ENCODE data around the gene KERA.
"Not testable (repeated sequence)": the region's sequence is repeated elsewhere in the genome, so short reads cannot be mapped to it uniquely, and the experiment has no call there.

The KERA gene

GRCh38 chr12:91093341-91093740 is 35.5 kb upstream of the KERA start:
- TF ChIP-seq ZFX (IDR thresholded peaks at IDR 0.05; ENCODE audit: borderline replicate concordance) (no peak), CTCF (IDR thresholded peaks at IDR 0.05) (no peak)

GRCh38 chr12:91091916-91092715 is 34.3 kb upstream of the KERA start:
- no peak overlapping the region for H3K27ac ChIP-seq
- no peak for TF ChIP-seq ZFX (IDR thresholded peaks at IDR 0.05; ENCODE audit: borderline replicate concordance)
- TF ChIP-seq CTCF (IDR thresholded peaks at IDR 0.05), result no peak

More at GRCh38 chr12:91093341-91093740, 35.5 kb upstream of the KERA start:
- no peak overlapping the region for H3K27ac ChIP-seq

DNA sequence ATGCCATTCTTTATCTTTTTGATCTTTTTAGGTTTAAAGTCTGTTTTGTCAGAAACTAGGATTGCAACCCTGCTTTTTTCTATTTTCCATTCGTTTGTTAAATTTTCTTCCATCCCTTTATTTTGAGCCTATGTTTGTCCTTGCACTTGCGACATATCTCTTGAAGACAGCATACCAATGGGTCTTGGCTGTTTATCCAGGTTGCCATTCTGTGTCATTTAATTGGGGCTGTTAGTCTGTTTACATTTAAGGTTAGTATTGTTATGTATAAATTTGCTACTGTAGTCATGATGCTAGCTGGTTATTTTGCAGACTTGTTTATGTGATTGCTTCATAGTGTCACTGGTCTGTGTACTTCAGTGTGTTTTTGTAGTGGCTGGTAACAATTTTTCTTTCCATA is 32.1 kb upstream of the KERA start:
- not testable (repeated sequence) for H3K27ac ChIP-seq

DNA sequence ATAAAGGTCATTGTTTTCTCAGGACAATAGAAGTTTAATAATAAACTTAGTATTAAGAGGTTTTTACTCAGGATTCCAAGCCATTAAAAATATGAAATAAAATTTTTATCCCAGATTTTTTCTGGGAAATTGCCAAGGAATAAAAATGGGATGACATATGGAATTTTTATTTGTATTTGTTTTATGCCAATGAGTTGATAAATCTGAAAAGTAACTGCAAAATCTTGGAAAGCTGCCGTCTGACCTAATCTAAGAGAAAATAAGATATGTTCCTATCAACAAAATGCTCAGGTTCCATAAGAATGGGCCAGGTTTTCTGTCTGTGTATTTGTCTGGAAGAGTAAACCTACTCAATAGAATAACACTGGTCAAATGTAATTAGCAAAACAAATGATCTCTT is 22.2 kb upstream of the KERA start:
- TF ChIP-seq ZFX (IDR thresholded peaks at IDR 0.05; ENCODE audit: borderline replicate concordance), result no peak
- no peak for TF ChIP-seq CTCF (IDR thresholded peaks at IDR 0.05)
- no peak overlapping the region for H3K27ac ChIP-seq

DNA sequence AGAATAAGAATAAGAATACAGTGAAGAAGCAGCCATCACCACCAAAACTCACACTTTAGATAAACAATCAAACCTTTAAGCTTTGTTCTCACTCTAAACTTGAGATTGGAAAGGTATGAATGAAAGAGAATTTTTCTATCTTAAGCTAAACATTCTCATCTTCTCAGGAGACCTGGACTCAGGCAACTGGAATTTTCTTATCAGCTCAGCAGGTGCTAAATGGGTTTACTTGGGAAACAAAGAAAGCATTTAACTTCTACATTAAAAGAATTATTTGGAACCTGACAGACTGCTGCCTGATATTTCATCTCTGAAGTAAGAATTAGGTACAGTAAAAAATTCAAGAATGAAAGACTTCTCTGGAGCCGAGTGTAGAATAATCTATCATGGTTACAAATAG is 20.7 kb upstream of the KERA start:
- TF ChIP-seq ZFX (IDR thresholded peaks at IDR 0.05; ENCODE audit: borderline replicate concordance) (no peak), CTCF (IDR thresholded peaks at IDR 0.05) (no peak)

DNA sequence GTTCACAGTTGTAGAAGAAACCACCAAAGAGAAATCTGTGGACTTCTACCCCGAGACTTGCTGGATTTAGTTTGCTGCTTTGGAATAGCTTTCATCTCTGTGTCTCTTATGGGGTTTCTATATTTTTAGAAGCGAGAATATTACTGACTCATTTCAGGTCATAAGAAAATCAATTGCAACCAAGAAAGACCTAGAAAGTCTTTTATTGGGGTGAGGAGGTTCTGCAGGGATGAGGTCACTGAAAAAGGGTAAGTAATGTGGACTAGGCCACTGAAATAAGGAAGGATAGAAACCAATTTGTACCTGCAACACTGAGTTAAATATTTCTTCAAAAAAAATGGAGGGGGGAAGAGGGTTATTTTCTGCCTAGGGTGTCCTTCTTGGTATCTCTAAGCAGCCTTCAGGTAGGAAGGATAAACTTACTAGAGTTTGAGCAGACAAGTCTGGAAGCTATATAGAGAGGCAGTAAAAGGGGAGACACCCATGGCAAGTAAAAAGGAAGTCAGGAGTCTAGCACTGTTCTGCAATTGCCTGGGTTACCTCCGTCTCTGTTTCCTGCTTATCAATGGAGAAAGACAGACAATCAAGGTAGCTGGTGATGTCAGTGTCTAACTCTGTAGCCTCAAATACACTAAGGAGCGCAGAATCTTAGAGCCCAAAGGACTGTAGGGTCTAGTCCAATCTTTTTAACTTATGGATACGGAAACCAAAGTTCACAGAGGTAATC is 19.6 kb upstream of the KERA start:
- H3K27ac ChIP-seq, result no peak overlapping the region

More for the DNA sequence above, 20.7 kb upstream of the KERA start:
- H3K27ac ChIP-seq, result no peak overlapping the region

DNA sequence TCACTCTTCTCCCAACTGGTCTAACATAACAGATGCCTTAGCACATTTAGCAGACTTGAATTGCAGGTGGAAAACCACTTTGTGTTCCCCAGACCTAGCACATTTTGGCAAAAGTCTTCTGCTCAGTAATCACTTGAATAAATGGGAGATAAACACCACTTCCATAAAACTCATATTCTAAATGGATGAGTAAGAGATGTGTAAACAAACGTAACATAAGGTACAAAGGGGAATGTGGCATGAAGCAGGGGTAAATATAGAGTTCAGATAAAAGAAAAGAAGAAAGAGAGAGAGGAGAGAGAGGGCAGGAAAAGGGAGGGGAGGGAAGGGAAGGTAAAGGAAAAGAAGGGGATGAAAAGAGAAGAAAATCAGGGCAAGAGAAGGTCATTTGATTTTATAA is 17.0 kb upstream of the KERA start:
- H3K27ac ChIP-seq, result no peak overlapping the region
- TF ChIP-seq CTCF (IDR thresholded peaks at IDR 0.05) (no peak), ZFX (IDR thresholded peaks at IDR 0.05; ENCODE audit: borderline replicate concordance) (no peak)

More for the DNA sequence above, 19.6 kb upstream of the KERA start:
- TF ChIP-seq CTCF (IDR thresholded peaks at IDR 0.05) (no peak), ZFX (IDR thresholded peaks at IDR 0.05; ENCODE audit: borderline replicate concordance) (no peak)

All from 22Rv1 (cell line).